ENCODE data around the gene MALRD1.
A peak's percentile ranks its signal among the peaks of the same experiment; 100 is the strongest.

Gene MALRD1

GRCh38 chr10:19245889-19246752, 197.5 kb downstream of the MALRD1 start:
- no peak for DNase-seq

GRCh38 chr10:19247843-19248242, 199.2 kb downstream of the MALRD1 start:
- DNase-seq: no peak

GRCh38 chr10:19250546-19250945, 201.9 kb downstream of the MALRD1 start:
- DNase-seq: peak; percentile 75

GRCh38 chr10:19252531-19252930, 203.9 kb downstream of the MALRD1 start:
- peak; percentile 1 for DNase-seq

- no peak for DNase-seq
Observed at GRCh38 chr10:19256331-19256730, 207.7 kb downstream of the MALRD1 start.

- DNase-seq: no peak
Observed at GRCh38 chr10:19263262-19263661, 214.7 kb downstream of the MALRD1 start.

- DNase-seq: no peak
Observed at GRCh38 chr10:19283285-19283684, 234.7 kb downstream of the MALRD1 start.

- no peak for DNase-seq
Observed at GRCh38 chr10:19283786-19284185, 235.2 kb downstream of the MALRD1 start.

GRCh38 chr10:19290770-19291169, 242.2 kb downstream of the MALRD1 start:
- no peak for DNase-seq

- DNase-seq: no peak
Observed at GRCh38 chr10:19294233-19294632, 245.6 kb downstream of the MALRD1 start.

- DNase-seq: no peak
Observed at GRCh38 chr10:19299645-19300044, 251.0 kb downstream of the MALRD1 start.

GRCh38 chr10:19302117-19302516, 253.5 kb downstream of the MALRD1 start:
- peak; percentile 77 for DNase-seq

- peak; percentile 17 for DNase-seq
Observed at GRCh38 chr10:19310066-19310465, 261.5 kb downstream of the MALRD1 start.

GRCh38 chr10:19316204-19316870, 267.7 kb downstream of the MALRD1 start:
- DNase-seq: no peak

- DNase-seq: no peak
Observed at GRCh38 chr10:19317952-19318351, 269.4 kb downstream of the MALRD1 start.

- no peak for DNase-seq
Observed at GRCh38 chr10:19325581-19325980, 277.0 kb downstream of the MALRD1 start.

GRCh38 chr10:19328582-19328981, 280.0 kb downstream of the MALRD1 start:
- no peak for DNase-seq

GRCh38 chr10:19329475-19329874, 280.9 kb downstream of the MALRD1 start:
- no peak for DNase-seq

- DNase-seq: no peak
Observed at GRCh38 chr10:19332304-19332703, 283.7 kb downstream of the MALRD1 start.

GRCh38 chr10:19333631-19334030, 285.0 kb downstream of the MALRD1 start:
- DNase-seq: no peak

GRCh38 chr10:19347621-19348020, 299.0 kb downstream of the MALRD1 start:
- DNase-seq: no peak

GRCh38 chr10:19367176-19367575, 318.6 kb downstream of the MALRD1 start:
- no peak for DNase-seq

- no peak for DNase-seq
Observed at GRCh38 chr10:19373988-19374387, 325.4 kb downstream of the MALRD1 start.

GRCh38 chr10:19385846-19386450, 337.3 kb downstream of the MALRD1 start:
- DNase-seq: no peak

All from fibroblast of skin of right biceps (primary cell).